Large intestine (tissue), 3 donors: ENCODE measurements around the gene CENPA. TPM values are rescaled to one million over a fixed set of nuclear protein-coding genes. Genes with fewer than 3 reads are reported as not detected.
A peak's percentile ranks its signal among the peaks of the same experiment; 100 is the strongest.
"Not testable (repeated sequence)": the region's sequence is repeated elsewhere in the genome, so short reads cannot be mapped to it uniquely, and the experiment has no call there.

Experiments
- DNase-seq, 2 donors: peaks; one replicate each; pipeline versions ENCODE4 v3.0.0 to v3.0.0-alpha.2; 2013
- H3K27ac ChIP-seq: one replicate; pipeline ENCODE4 v1.5.1; 2013; ENCODE audit warnings: low read length
- H3K27me3 ChIP-seq: 2 replicates; pipeline ENCODE4 v1.6.1; 2013; ENCODE audit warnings: low read length; ENCODE audit not compliant: control insufficient read depth, insufficient read depth
- H3K36me3 ChIP-seq: 2 replicates; pipeline ENCODE4 v1.6.1; 2013; ENCODE audit warnings: low read length; ENCODE audit not compliant: control insufficient read depth, insufficient read depth
- H3K4me1 ChIP-seq: one replicate; pipeline ENCODE4 v1.6.1; 2013; ENCODE audit warnings: low read length; ENCODE audit not compliant: control insufficient read depth, insufficient read depth
- H3K4me3 ChIP-seq: one replicate; pipeline ENCODE4 v1.5.1; 2013; ENCODE audit warnings: low read length
- H3K9me3 ChIP-seq: one replicate; pipeline ENCODE4 v1.6.1; 2013; ENCODE audit warnings: mild to moderate bottlenecking, low read depth, low read length, moderate library complexity; ENCODE audit not compliant: control insufficient read depth
- WGBS: methylation state at CpG from one replicate; pipeline ENCODE4 v1.1.5; 2013; ENCODE audit warnings: low lambda C conversion rate; ENCODE audit not compliant: insufficient coverage; 5-methylcytosine and 5-hydroxymethylcytosine counted together
- polyA plus RNA-seq: library from polyadenylated mRNA; unstranded; fragments of 120-200 nt; gene quantifications from one replicate; pipeline ENCODE4 v1.2.1, GENCODE V29; 2013

The CENPA gene
- polyA plus RNA-seq, 1 donor: 4.7 TPM

DNA sequence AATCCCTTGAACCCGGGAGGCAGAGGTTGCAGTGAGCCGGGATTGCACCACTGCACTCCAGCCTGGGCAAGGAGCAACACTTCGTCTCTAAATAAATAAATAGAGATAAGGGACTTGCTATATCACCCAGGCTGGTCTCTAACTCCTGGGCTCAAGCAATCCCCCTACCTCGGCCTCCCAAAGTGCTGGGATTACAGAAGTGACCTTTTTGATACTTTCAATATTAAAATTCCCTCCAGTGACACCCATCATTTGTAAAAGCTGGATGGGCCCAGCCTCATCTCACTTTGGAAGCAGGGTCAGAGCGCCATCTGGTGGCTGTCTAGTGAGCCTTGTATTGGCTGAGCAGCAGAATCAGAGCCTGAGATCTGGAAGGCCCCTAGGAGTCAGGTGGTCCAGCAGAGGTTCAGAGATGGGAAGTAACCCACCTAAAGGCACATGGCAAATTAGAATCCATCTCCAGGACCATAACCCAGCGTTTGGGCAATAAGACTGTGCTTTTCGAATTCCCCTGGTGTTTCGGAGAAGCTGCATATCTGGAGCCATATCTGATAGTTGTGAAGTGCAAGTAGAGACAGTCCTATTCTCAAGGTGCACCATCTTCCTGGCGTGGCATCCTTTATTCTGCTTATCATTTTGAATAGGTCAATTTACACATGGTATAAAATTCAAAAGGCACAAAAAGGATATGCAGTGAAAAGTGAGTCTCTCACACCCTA lies 40.1 kb upstream of the CENPA start:
- Histone ChIP-seq H3K9me3 (no peaks in the 10 kb centered on the region), H3K4me3 (no peak overlapping the region)
- no CpG with 5 or more reads among the region's 9 CpGs for WGBS

DNA sequence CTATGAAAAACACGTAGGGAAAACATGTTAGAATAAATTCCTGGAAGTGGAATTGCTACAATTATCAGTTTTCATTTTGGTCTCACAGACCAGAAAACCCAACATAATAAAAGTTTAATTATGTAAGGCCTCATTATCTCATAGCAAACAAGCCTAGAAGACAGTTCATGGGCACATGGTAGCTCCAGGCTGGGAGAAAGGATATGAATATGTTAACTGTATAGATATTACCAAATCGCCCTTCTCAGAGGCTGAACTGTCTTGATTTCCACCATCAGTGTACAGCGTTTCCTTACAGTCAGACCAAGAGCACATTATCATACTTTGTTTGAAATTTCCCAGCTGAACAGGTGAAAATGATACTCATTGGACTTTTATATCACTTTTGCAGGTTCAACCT lies 38.9 kb upstream of the CENPA start:
- Histone ChIP-seq H3K4me1 (no peaks in the 10 kb centered on the region), H3K4me3 (no peak overlapping the region), H3K27me3 (peaks cover 2% of the 10 kb centered on the region), H3K36me3 (no peaks in the 10 kb centered on the region), H3K27ac (no peak overlapping the region), H3K9me3 (no peaks in the 10 kb centered on the region)
- no peak for DNase-seq
- WGBS: no CpG with 5 or more reads among the region's 3 CpGs

More for the DNA sequence above, 40.1 kb upstream of the CENPA start:
- Histone ChIP-seq H3K27ac (no peak overlapping the region), H3K36me3 (no peaks in the 10 kb centered on the region), H3K4me1 (no peaks in the 10 kb centered on the region), H3K27me3 (no peaks in the 10 kb centered on the region)
- DNase-seq: peak; percentile 50 to 59

DNA sequence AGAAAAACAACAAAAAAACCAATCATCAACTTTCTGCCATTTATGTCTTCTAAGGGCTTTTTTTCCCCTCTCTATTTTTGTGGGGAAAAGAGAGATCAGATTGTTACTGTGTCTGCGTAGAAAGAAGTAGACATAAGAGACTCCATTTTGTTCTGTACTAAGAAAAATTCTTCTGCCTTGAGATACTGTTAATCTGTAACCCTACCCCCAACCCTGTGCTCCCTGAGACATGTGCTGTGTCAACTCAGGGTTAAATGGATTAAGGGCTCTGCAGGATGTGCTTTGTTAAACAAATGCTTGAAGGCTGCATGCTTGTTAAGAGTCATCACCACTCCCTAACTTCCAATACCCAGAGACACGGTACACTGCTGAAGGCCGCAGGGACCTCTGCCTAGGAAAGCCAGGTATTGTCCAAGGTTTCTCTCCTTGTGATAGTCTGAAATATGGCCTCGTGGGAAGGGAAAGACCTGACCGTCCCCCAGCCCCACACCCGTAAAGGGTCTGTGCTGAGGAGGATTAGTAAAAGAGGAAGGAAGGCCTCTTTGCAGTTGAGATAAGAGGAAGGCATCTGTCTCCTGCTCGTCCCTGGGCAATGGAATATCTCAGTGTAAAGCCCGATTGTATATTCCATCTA lies 36.0 kb upstream of the CENPA start:
- not testable (repeated sequence) for H3K27me3 ChIP-seq, H3K27ac ChIP-seq, H3K36me3 ChIP-seq, DNase-seq, H3K9me3 ChIP-seq, H3K4me3 ChIP-seq, H3K4me1 ChIP-seq
- WGBS: no CpG with 5 or more reads among the region's 8 CpGs

DNA sequence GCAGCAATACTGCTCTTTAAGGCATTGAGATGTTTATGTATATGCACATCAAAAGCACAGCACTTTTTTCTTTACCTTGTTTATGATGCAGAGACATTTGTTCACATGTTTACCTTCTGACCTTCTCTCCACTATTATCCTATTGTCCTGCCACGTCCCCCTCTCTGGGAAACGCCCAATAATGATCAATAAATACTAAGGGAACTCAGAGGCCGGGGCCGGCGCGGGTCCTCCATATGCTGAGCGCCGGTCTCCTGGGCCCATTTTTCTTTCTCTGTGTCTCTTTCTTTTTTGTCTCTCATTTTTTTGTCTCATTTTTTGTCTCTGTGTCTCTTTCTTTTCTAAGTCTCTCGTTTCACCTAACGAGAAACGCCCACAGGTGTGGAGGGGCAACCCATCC lies 35.4 kb upstream of the CENPA start:
- not testable (repeated sequence) for H3K9me3 ChIP-seq, H3K27ac ChIP-seq, DNase-seq, H3K4me3 ChIP-seq, H3K36me3 ChIP-seq, H3K27me3 ChIP-seq, H3K4me1 ChIP-seq
- 55% methylated on average over 4 of the region's 11 CpGs for WGBS

DNA sequence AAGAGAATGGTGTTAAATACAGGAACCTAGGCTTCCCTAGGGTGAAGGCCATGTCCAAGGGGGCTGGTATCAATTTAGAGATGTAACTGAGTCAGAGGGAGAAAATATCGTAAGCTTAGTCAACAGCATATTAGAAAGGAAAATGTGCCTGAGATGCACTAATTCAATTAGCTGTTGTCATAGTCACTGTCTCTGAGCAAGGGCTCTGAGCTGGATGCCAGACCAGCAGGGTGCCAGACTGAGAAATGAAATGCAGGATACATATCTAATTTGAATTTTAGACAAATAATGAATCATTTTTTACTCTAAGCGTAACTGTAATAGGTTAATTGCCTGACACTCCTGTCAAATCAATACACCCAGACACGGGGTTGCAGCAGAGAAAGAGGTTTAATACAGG lies 33.2 kb upstream of the CENPA start:
- Histone ChIP-seq H3K9me3 (no peaks in the 10 kb centered on the region), H3K4me3 (no peak overlapping the region), H3K27me3 (peaks cover 2% of the 10 kb centered on the region), H3K4me1 (peaks cover 3% of the 10 kb centered on the region), H3K27ac (no peak overlapping the region), H3K36me3 (no peaks in the 10 kb centered on the region)
- DNase-seq: no peak
- 100% methylated on average over 1 of the region's 3 CpGs for WGBS

DNA sequence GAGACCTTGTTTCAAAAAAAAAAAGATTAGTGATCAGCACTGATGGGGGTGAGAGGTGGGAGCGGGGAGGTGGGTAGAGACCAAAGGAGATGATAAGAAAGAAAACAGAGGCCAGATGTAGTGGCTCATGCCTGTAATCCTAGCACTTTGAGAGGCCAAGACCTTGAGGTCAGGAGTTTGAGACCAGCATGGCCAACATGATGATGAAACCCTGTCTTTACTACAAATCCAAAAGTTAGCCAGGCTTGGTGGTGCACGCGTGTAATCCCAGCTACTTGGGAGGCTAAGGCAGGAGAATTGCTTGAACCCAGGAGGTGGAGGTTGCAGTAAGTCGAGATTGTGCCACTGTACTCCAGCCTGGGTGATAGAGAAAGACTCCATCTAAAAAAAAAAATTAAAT lies 31.3 kb upstream of the CENPA start:
- H3K27me3 ChIP-seq: peaks cover 2% of the 10 kb centered on the region
- WGBS: no CpG with 5 or more reads among the region's 4 CpGs
- H3K9me3 ChIP-seq: no peaks in the 10 kb centered on the region
- no peak overlapping the region for H3K27ac ChIP-seq
- DNase-seq: no peak
- no peak overlapping the region for H3K4me3 ChIP-seq
- H3K36me3 ChIP-seq: no peaks in the 10 kb centered on the region
- H3K4me1 ChIP-seq: peaks cover 7% of the 10 kb centered on the region

DNA sequence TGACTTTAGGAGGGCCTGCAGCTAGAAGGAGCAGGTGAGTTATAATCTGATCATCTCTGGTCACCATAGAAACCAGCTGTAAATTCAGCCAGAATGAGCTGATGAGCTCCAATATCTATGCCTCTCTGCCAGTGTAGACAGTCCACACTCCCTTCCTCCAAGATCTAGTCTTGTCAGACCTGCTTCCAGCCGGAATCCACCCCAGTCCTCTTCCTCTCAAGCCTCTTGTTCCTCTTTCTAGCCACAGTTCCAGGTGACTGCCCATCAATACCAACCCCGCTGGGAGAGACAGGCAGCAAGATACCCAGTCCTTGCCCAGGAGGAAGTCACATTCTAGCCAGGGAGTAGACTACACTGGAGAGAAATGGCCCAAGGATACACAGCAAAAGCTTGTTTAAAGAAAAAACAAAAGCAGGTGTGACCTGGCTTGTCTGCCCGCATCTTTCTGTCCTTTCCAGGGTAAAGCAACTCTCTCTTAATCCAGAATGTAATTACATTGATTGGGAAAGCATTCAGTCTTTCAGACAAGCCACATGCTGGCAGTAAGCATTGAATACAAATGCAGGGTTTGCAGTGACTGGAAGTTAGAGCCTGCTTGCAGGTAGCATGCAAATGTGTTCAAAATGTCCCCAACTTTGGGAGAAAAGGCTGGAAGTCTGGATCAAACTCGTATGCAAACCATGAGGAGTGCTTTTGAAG lies 30.7 kb upstream of the CENPA start:
- Histone ChIP-seq H3K36me3 (no peaks in the 10 kb centered on the region), H3K4me1 (peaks cover 7% of the 10 kb centered on the region), H3K27me3 (peaks cover 2% of the 10 kb centered on the region), H3K9me3 (no peaks in the 10 kb centered on the region), H3K27ac (no peak overlapping the region), H3K4me3 (no peak overlapping the region)
- 80% methylated on average over 1 of the region's 4 CpGs for WGBS
- DNase-seq: no peak

DNA sequence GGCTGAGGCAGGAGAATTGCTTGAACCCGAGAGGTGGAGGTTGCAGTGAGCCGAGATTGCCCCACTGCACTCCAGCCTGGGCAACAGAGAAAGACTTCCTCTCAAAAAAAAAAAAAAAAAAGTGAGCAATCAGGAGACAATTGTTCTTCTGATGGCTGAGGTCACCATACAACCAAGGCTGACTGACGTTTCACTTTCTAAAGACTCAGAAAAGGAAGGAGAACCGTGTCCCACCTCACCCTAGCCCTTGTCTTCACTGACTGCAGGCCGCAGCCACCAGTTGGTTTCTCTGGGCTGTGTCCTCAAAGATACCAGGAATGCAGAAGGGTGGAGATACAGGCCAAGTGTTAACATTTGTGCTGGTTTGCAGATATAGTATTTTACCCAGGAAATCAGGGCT lies 29.5 kb upstream of the CENPA start:
- Histone ChIP-seq H3K4me3 (no peak overlapping the region), H3K9me3 (no peaks in the 10 kb centered on the region), H3K27me3 (peaks cover 1% of the 10 kb centered on the region), H3K27ac (no peak overlapping the region), H3K4me1 (peaks cover 7% of the 10 kb centered on the region), H3K36me3 (no peaks in the 10 kb centered on the region)
- DNase-seq: no peak
- no CpG with 5 or more reads among the region's 5 CpGs for WGBS

DNA sequence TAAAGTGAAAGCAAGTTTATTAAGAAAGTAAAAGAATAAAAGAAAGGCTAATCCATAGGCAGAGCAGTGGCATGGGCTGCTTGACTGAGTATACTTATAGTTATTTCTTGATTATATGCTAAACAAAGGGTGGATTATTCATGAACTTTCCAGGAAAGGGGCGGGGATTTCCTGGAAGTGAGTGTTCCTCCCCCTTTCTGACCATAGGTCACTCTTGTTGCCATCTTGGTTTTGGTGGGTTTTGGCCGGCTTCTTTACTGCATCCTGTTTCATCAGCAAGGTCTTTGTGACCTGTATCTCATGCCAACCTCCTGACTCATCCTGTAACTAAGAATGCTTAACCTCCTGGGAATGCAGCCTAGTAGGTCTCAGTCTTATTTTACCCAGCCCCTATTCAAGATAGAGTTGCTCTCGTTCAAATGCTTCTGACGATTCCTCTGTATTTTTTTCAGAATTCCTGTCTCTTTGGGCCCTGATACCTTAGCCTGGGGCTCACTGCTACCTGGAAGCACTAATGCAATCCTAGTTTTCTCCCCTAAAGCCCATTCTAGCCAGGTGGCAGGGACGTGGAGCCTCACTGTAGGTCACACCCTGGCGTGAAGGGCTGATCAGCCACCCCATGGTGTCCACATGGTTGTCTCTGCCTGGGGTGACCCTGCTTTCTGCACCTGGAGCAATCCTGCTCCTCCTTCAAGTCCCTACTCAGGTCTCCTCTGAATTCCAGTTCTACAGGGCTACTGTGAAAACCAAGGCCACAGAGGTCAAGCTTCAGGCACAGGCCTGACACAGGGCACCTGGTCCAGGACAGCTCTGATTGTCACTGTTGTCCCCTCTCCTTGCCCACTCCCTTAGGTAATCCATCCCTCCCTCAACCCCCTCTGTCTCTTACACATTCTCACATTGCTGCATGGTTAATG lies 27.7 kb upstream of the CENPA start:
- H3K4me1 ChIP-seq: peaks cover 7% of the 10 kb centered on the region
- peak; percentile 38 to 48 for DNase-seq
- no peaks in the 10 kb centered on the region for H3K36me3 ChIP-seq
- no CpG with 5 or more reads among the region's 6 CpGs for WGBS
- H3K4me3 ChIP-seq: no peak overlapping the region
- peak overlapping the region; percentile 32 for H3K27ac ChIP-seq
- peaks cover under 1% of the 10 kb centered on the region for H3K27me3 ChIP-seq
- no peaks in the 10 kb centered on the region for H3K9me3 ChIP-seq

DNA sequence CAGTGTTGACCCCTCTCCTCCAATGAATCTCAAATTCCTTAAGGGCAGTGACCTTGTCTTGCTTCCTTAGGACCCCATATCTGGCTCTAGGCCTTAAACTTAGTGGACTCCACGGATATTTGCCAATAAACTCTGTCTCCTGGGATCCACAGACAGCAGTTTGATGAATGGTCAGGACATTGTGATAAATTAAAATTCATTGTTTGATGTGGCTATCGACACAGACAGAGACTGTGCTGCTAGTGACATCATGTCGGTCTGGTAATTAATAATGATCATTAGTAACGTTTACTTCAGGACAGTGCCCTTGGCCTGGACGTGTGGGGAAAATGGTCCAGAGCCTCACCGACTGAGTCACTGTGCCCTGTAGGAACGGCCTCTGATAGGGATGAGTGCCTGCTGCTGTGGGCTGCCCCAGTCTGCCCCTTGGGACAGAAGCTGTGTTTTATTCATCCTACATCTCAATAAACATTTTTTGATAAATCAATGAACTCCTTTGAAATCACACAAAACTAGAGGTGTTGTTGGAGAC lies 27.0 kb upstream of the CENPA start:
- Histone ChIP-seq H3K27ac (no peak overlapping the region), H3K27me3 (peaks cover 3% of the 10 kb centered on the region), H3K36me3 (no peaks in the 10 kb centered on the region), H3K4me3 (no peak overlapping the region), H3K9me3 (no peaks in the 10 kb centered on the region), H3K4me1 (peaks cover 7% of the 10 kb centered on the region)
- no CpG with 5 or more reads among the region's 7 CpGs for WGBS
- DNase-seq: no peak
